C1 segment of cervical spinal cord (tissue), 14 donors: ENCODE measurements around the gene PDE8A.

Experiments
- DNase-seq, 14 donors: peaks; one replicate each; lab custom pipeline; 2025; lab: John Stamatoyannopoulos, UW

The PDE8A gene

GRCh38 chr15:85088300-85088699 lies 106.6 kb downstream of the PDE8A start:
- no peak for DNase-seq

- no peak for DNase-seq
Measured at GRCh38 chr15:85089929-85090597, 108.4 kb downstream of the PDE8A start.

DNA sequence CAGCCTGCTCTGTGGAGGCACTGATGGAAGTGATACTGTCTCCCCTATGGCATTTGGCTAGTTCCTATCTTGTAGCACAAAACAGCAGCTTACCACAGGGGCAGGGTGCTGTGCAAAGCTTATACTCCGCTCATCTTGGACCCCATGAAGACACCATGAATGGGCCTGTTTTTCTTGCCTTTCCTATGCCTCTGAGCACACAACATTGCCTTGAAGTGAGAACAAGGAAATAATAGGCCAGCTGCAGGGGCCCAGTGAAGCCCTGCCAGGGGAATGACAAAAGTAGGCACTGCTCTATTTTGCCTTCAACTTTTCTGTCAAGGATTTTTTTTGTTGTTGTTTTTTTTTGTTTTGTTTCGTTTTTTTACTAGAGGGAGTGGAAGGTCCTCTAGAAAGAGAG lies 110.3 kb downstream of the PDE8A start:
- DNase-seq, result peak in 2 of 14 donors; percentile 16 to 26

GRCh38 chr15:85094685-85095084 lies 113.0 kb downstream of the PDE8A start:
- DNase-seq, result no peak

DNA sequence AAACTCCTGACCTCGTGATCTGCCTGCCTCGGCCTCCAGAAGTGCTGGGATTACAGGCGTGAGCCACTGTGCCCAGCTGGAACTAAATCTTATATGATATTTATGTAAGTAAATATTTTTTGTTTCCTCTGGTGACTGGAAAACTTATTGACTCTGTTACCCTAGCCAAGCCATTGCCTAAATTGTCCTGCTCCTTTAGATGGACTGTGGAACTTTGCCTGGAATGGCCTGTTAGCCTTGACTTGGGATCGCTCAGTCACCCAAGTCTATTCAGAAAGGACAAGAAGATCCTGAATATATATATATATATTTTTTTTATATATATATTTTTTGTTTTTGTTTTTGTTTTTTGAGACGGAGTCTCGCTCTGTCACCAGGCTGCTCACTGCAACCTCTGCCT lies 113.9 kb downstream of the PDE8A start:
- no peak for DNase-seq

- no peak for DNase-seq
Measured at GRCh38 chr15:85097250-85097649, 115.6 kb downstream of the PDE8A start.

GRCh38 chr15:85097725-85098124 lies 116.1 kb downstream of the PDE8A start:
- no peak for DNase-seq

- DNase-seq, result peak in 7 of 14 donors; percentile 17 to 56 (median 34)
Measured at GRCh38 chr15:85099195-85099803, 117.6 kb downstream of the PDE8A start.

- DNase-seq, result no peak
Measured at GRCh38 chr15:85100186-85100937, 118.7 kb downstream of the PDE8A start.

GRCh38 chr15:85104584-85104983 lies 122.9 kb downstream of the PDE8A start:
- no peak for DNase-seq

DNA sequence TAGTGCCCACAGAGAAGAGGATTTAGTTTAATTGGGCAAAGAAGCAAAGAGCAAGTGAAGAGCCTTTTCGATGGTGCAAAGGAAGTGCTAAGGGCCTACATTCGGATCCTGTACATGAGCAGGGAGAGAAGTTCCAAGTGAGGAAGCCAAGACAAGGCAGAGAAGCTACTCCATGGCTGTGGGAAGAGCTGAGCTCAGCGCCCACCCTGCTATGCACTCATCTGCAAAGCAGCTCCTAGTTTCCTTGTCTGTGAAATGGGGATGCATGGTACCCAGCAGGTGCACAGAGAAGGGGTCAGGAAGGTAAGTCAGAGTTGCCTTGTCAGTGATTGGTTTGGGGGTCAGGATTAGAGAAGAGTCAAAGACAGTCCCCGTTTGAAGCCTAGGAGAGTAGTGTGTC lies 126.5 kb downstream of the PDE8A start:
- no peak for DNase-seq

GRCh38 chr15:85109333-85109732 lies 127.7 kb downstream of the PDE8A start:
- DNase-seq, result no peak

DNA sequence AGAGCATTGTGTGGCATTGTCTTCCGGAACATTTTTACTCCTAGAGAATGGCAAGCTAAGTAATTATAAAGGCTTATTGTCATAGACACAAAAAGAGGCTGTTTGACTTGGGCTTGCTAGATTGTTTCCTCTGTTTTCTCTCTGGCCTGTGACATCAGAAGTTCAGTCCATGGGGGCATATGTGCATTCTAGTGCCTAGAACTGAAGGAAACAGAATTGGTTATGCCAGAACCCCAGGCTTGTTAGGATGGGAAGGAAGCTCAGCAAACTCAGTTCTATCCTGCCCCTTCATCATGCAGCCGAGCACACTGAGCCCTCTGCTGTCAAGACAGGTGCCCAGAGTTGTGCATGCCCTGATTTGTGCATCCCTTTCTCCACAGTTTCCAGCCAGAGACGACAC lies 131.3 kb downstream of the PDE8A start:
- DNase-seq, result peak in 10 of 14 donors; percentile 12 to 62 (median 34)

DNA sequence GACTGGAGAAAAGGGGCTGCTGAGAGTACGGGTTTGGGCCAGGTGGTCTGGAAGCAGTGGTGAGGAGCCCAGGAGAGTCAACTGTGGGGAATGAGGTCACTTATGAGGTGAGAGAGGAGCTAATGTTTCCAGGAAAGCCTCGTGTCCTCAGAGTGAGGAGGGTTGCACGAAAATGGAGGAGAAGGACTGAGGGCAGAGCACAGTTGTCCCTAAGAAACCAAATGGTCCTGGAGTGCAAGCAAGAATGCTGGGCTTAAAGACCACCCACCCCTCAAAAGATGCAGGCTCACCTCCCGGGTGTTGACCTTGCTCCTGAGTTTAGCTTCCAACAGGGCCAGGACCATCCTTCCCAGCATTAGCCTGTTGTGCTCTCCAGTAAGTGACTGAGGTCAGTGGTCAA lies 133.2 kb downstream of the PDE8A start:
- no peak for DNase-seq

DNA sequence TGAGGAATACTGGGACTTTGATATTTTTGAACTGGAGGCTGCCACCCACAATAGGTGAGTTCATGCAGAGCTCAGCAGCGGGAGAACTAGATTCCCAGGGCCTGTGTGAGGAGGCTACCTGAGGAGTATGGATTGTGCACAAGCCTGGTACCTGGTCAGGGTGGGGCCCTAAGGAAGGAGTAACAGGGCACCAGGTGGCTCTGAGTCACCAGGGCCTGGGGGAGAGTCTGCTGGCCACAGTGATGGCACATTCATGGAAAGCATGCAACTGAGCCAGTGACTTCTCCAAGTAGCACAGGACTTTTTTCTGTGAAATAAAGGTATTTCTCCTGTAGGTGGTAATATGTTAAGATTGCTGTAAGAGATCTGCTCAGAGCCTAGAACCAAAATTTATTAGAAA lies 134.4 kb downstream of the PDE8A start:
- DNase-seq, result no peak

DNA sequence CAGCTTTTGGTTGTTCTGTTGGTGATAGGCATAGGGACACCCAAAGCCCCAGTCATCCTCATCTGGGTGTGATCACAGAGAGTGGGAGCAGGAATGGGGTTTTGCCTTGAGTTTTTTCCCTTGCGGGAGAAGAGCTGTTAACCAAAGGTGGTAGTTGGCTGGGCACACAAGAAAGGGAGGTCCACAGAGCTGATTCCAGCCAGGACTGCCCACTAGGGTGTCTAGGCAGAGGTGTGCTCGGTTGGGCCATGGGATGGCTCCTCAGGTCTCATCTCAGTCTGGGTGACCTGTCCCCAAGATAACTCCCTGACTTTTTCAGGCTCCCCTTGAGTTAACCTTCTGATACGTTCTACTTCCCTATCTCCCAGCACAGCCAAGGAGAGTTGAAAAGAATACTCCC lies 134.8 kb downstream of the PDE8A start:
- no peak for DNase-seq

GRCh38 chr15:85116925-85117646 lies 135.4 kb downstream of the PDE8A start:
- DNase-seq, result no peak

- DNase-seq, result no peak
Measured at GRCh38 chr15:85118173-85118572, 136.5 kb downstream of the PDE8A start.

GRCh38 chr15:85118581-85118980 lies 136.9 kb downstream of the PDE8A start:
- no peak for DNase-seq

DNA sequence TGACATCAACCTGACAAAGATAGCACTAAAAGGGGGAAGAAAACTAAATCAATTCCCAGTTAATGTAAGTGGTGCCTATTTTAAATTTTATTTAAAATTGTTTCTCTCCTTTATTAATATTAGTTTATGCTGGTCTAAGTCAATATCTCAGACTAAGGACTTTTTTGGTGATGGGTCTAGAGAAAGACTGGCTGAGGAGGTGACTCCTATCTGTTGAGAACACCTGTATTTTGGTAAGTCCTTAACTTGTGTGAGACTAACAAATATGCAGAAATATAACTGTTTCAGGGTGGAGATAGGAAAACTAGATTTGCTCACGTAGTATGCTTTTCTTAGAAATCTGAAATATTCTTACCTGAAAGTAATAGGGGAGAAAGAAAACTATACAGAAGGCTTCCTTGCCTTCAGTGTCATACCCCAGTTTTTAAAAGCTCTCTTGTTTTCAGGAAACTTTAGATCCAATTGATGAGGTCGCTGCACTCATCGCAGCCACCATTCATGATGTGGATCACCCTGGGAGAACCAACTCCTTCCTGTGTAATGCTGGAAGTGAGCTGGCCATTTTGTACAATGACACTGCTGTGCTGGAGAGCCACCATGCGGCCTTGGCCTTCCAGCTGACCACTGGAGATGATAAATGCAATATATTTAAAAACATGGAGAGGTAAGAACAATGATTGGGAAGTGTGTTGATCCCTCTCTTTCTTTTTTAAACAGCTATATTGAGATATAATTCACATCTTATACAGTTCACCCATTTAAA lies 138.9 kb downstream of the PDE8A start:
- peak in 8 of 14 donors; percentile 4 to 47 (median 31) for DNase-seq

- DNase-seq, result no peak
Measured at GRCh38 chr15:85124173-85124572, 142.5 kb downstream of the PDE8A start.
